ENCODE measurements around the gene GNL1. TPM values are rescaled to one million over a fixed set of nuclear protein-coding genes. Genes with fewer than 3 reads are reported as not detected.
A peak's percentile ranks its signal among the peaks of the same experiment; 100 is the strongest.
"Not testable (repeated sequence)": the region's sequence is repeated elsewhere in the genome, so short reads cannot be mapped to it uniquely, and the experiment has no call there.

GNL1 gene
- total and polyA plus RNA-seq, 2 donors (not counting 1 experiment from before 2014, with no cell fraction given) = 36.0 to 107 TPM

GRCh38 chr6:30495993-30496392 lies 60.3 kb downstream of the GNL1 start:
- DNase-seq (no peak), ATAC-seq (ENCODE audit: low read depth) (no peak)
- Histone ChIP-seq H3K27me3 (replicated peaks in 1 of 4; ENCODE audit: control extremely low read depth in 1 of 4, control insufficient read depth in 3 of 4, insufficient read depth in 4 of 4, low read length in 3 of 4) (no peaks in the 10 kb centered on the region), H3K27ac (ENCODE audit: low read length in 2 of 2) (peak overlapping the region in 1 of 2 donors; percentile 40), H3K4me3 (ENCODE audit: control extremely low read depth in 1 of 5, extremely low read depth in 1 of 5, insufficient read depth in 1 of 5, low read depth in 2 of 5, low read length in 4 of 5) (no peak overlapping the region), H3K4me2 (replicated peaks; ENCODE audit: low read depth, low read length, poor library complexity, severe bottlenecking) (peak overlapping the region; percentile 32), H3K9me3 (ENCODE audit: control extremely low read depth in 1 of 3, control insufficient read depth in 2 of 3, insufficient read depth in 1 of 3, low read length in 2 of 3) (no peaks in the 10 kb centered on the region), H4K20me1 (ENCODE audit: control insufficient read depth, insufficient read depth, low read length, poor library complexity, severe bottlenecking) (peaks cover 36% of the 10 kb centered on the region), H3K9ac (ENCODE audit: low read length) (no peak overlapping the region), H2AFZ (ENCODE audit: insufficient read depth, low read depth, low read length, poor library complexity, severe bottlenecking) (no peak overlapping the region), H3K36me3 (replicated peaks in 1 of 2; ENCODE audit: control extremely low read depth in 1 of 2, control insufficient read depth in 1 of 2, extremely low read depth in 1 of 2, insufficient read depth in 2 of 2, low read length in 1 of 2) (peaks cover 2 to 32% of the 10 kb centered on the region in 2 experiments), H3K4me1 (ENCODE audit: control insufficient read depth in 2 of 2, insufficient read depth in 2 of 2, low read length in 2 of 2) (peaks cover 67 to 82% of the 10 kb centered on the region in 2 donors), H3K79me2 (ENCODE audit: control insufficient read depth, insufficient read depth, low read length) (peaks cover 56% of the 10 kb centered on the region)
- POLR2A ChIA-PET = interaction anchor here (0.6 to 9.1 kb wide), 7 partner anchors 9 to 246 kb away, joined by 3 to 126 read pairs (median 3); no protein-coding TSS in a partner anchor
- no peak for TF ChIP-seq EZH2 (IDR thresholded peaks at IDR 0.05; ENCODE audit: borderline replicate concordance, insufficient read depth, low read depth, low read length, poor library complexity, severe bottlenecking)
- TF ChIP-seq, protein P1, sequence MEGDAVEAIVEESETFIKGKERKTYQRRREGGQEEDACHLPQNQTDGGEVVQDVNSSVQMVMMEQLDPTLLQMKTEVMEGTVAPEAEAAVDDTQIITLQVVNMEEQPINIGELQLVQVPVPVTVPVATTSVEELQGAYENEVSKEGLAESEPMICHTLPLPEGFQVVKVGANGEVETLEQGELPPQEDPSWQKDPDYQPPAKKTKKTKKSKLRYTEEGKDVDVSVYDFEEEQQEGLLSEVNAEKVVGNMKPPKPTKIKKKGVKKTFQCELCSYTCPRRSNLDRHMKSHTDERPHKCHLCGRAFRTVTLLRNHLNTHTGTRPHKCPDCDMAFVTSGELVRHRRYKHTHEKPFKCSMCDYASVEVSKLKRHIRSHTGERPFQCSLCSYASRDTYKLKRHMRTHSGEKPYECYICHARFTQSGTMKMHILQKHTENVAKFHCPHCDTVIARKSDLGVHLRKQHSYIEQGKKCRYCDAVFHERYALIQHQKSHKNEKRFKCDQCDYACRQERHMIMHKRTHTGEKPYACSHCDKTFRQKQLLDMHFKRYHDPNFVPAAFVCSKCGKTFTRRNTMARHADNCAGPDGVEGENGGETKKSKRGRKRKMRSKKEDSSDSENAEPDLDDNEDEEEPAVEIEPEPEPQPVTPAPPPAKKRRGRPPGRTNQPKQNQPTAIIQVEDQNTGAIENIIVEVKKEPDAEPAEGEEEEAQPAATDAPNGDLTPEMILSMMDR (IDR thresholded peaks at IDR 0.05) = no peak
- CTCF ChIA-PET = interaction anchor here (1.2 to 7.6 kb wide), 6 partner anchors 11 to 46 kb away, joined by 3 to 114 read pairs (median 10); no protein-coding TSS in a partner anchor
- H3K4me1 Mint-ChIP-seq = peaks cover 84% of the 10 kb centered on the region
- H3K27ac Mint-ChIP-seq = peak overlapping the region; percentile 62
- H3K9me3 Mint-ChIP-seq (ENCODE audit: insufficient read depth) = no peaks in the 10 kb centered on the region
- intact Hi-C loops (cut with micrococcal nuclease) = no loop called here
- WGBS (ENCODE audit: insufficient coverage) = 96% methylated on average over 4 of the region's 4 CpGs
- peak overlapping the region; percentile 4 for H3K4me3 Mint-ChIP-seq
- no peaks in the 10 kb centered on the region for H3K27me3 Mint-ChIP-seq

DNA sequence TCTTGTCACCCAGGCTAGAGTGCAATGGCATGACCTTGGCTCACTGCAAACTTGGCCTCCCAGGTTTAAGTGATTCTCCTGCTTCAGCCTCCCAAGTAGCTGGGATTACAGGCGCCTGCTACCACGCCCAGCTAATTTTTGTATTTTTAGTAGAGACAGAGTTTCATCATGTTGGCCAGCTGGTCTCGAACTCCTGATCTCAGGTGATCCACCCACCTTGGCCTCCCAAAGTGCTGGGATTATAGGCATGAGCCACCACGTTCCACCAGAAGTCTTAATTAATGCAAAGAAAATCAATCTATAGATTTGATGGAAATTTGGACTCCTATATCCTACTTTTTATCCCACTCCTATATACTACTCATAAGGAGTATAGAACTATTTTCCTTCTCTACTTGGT lies 61.2 kb downstream of the GNL1 start:
- Mint-ChIP-seq H3K27ac (peak overlapping the region; percentile 80), H3K4me3 (peak overlapping the region; percentile 46), H3K4me1 (peaks cover 83% of the 10 kb centered on the region)
- Histone ChIP-seq H3K79me2 (ENCODE audit: control insufficient read depth, insufficient read depth, low read length) (peaks cover 56% of the 10 kb centered on the region), H3K4me1 (ENCODE audit: control insufficient read depth in 2 of 2, insufficient read depth in 2 of 2, low read length in 2 of 2) (peaks cover 60 to 79% of the 10 kb centered on the region in 2 donors), H3K36me3 (replicated peaks in 1 of 2; ENCODE audit: control extremely low read depth in 1 of 2, control insufficient read depth in 1 of 2, extremely low read depth in 1 of 2, insufficient read depth in 2 of 2, low read length in 1 of 2) (peaks cover 2 to 41% of the 10 kb centered on the region in 2 experiments), H4K20me1 (ENCODE audit: control insufficient read depth, insufficient read depth, low read length, poor library complexity, severe bottlenecking) (peaks cover 45% of the 10 kb centered on the region), H3K27ac (ENCODE audit: low read length in 2 of 2) (peak overlapping the region in 1 of 2 donors; percentile 56), H3K4me2 (replicated peaks; ENCODE audit: low read depth, low read length, poor library complexity, severe bottlenecking) (peak overlapping the region; percentile 93)
- H3K9ac ChIP-seq (ENCODE audit: low read length); ATAC-seq (ENCODE audit: low read depth); H3K27me3 Mint-ChIP-seq; H3K4me3 ChIP-seq (ENCODE audit: control extremely low read depth in 1 of 5, extremely low read depth in 1 of 5, insufficient read depth in 1 of 5, low read depth in 2 of 5, low read length in 4 of 5); H3K9me3 ChIP-seq (ENCODE audit: control extremely low read depth in 1 of 3, control insufficient read depth in 2 of 3, insufficient read depth in 1 of 3, low read length in 2 of 3); intact Hi-C loops (cut with micrococcal nuclease); H2AFZ ChIP-seq (ENCODE audit: insufficient read depth, low read depth, low read length, poor library complexity, severe bottlenecking); DNase-seq; H3K27me3 ChIP-seq (replicated peaks in 1 of 4; ENCODE audit: control extremely low read depth in 1 of 4, control insufficient read depth in 3 of 4, insufficient read depth in 4 of 4, low read length in 3 of 4); H3K9me3 Mint-ChIP-seq (ENCODE audit: insufficient read depth): not testable (repeated sequence)
- no CpG with 5 or more reads among the region's 4 CpGs for WGBS (ENCODE audit: insufficient coverage)
- ChIA-PET POLR2A (interaction anchor here (1.2 to 9.1 kb wide), 4 partner anchors 27 to 50 kb away, joined by 3 to 126 read pairs (median 10); no protein-coding TSS in a partner anchor), CTCF (interaction anchor here (3.1 to 6.2 kb wide), 5 partner anchors 11 to 50 kb away, joined by 16 to 114 read pairs (median 24); no protein-coding TSS in a partner anchor)

All from B cell (primary cell).